Stimulated activated naive CD8-positive, alpha-beta T cell treated with anti-CD3 and anti-CD28 coated beads, Interleukin-15, Interleukin-2, amounts not matched to agents 100 ng/mL and 50 ng/mL, for 24 hours (primary cell): ENCODE data around the gene ANKS1B.
"Not testable (repeated sequence)": the region's sequence is repeated elsewhere in the genome, so short reads cannot be mapped to it uniquely, and the experiment has no call there.

ENCODE experiments used
- H3K27ac Mint-ChIP-seq: one replicate; pipeline ENCODE4 v1.8.0; 2021; ENCODE audit warnings: mild to moderate bottlenecking, mixed read lengths
- H3K27me3 Mint-ChIP-seq: one replicate; pipeline ENCODE4 v1.8.0; 2021; ENCODE audit warnings: mixed read lengths
- H3K36me3 Mint-ChIP-seq: one replicate; pipeline ENCODE4 v1.8.0; 2021; ENCODE audit warnings: low read depth, mixed read lengths
- H3K4me1 Mint-ChIP-seq: one replicate; pipeline ENCODE4 v1.8.0; 2021; ENCODE audit warnings: low read depth, mixed read lengths
- H3K4me3 Mint-ChIP-seq: one replicate; pipeline ENCODE4 v1.8.0; 2021; ENCODE audit warnings: mild to moderate bottlenecking, mixed read lengths
- H3K9me3 Mint-ChIP-seq: one replicate; pipeline ENCODE4 v1.8.0; 2021; ENCODE audit warnings: mixed read lengths

ANKS1B gene

DNA sequence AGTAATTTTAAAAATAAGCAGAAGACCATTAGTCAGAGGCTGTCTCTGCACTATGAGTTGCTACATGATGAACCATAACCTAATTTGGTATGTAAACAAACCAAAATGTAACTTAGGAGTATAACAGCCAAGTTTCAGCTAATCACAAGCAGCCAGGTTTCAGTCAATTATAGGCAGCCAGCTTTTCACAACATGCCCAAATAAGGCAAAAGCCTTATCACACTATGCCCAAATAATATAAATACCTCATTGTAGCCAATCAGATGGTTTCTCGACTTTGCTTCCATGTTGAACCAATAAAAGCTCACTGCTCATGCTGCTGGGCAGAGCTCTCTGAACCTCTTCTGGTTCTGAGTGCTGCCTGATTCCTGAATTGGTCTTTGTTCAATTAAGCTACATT is 298.6 kb downstream of the ANKS1B start:
- H3K4me3 Mint-ChIP-seq, result no peak overlapping the region
- H3K27me3 Mint-ChIP-seq, result no peaks in the 10 kb centered on the region
- H3K9me3 Mint-ChIP-seq, result peaks cover 26% of the 10 kb centered on the region
- H3K27ac Mint-ChIP-seq, result no peak overlapping the region
- H3K36me3 Mint-ChIP-seq, result no peaks in the 10 kb centered on the region
- H3K4me1 Mint-ChIP-seq, result no peaks in the 10 kb centered on the region

GRCh38 chr12:99680276-99680675 is 304.5 kb downstream of the ANKS1B start:
- no peaks in the 10 kb centered on the region for H3K27me3 Mint-ChIP-seq
- H3K4me3 Mint-ChIP-seq, result no peak overlapping the region
- H3K36me3 Mint-ChIP-seq, result no peaks in the 10 kb centered on the region
- H3K9me3 Mint-ChIP-seq, result peaks cover 9% of the 10 kb centered on the region
- no peaks in the 10 kb centered on the region for H3K4me1 Mint-ChIP-seq
- no peak overlapping the region for H3K27ac Mint-ChIP-seq

DNA sequence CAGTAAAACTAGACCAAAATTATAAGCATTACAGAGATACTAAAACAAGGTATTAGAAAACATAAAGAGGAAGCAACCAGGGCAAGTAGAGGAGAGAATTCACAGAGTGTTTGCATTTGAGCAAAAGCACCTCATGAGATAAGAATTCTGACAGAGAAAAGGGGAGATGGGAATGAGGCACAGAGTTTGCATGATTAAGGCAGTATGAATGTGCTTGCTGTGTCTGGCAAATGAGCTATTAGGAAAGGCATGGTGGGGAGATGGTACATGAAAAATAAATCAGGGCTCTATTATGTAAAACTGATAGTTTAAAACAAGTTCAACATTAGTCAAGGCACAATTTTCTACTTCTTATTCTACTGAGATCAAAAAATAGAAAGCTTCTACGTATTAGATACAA is 314.1 kb downstream of the ANKS1B start:
- Mint-ChIP-seq H3K4me1 (no peaks in the 10 kb centered on the region), H3K27me3 (no peaks in the 10 kb centered on the region)

DNA sequence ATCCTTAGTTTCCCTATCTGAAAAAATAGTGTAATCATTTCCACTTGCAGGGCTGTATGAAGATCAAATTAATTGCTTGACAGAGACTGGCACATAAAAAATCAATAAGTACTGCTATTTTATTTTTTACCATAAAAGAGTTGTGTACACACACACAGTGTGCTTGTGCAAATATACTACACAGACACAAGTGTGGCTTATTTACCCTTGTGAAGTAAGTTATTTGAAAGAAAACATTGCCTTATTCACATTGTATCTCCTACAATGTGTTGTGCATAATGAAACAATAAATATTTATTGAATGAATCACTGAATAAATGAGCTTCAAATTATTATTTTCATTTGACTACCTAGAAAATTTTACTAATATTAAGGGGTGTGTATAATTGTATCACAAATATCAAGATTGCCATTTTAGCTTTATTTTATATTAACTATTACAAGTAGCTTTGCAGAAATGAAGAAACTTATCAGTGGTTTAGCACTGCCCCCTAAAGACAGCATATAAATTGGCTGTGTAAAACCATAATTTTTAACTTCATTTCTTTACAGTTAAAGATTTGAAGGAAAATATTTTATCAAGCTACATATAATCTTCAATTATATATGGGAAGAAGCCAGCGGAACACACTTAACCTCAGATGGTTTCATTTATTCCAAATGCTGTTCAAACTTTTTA is 325.9 kb downstream of the ANKS1B start:
- Mint-ChIP-seq H3K4me1 (no peaks in the 10 kb centered on the region), H3K27ac (no peak overlapping the region), H3K4me3 (no peak overlapping the region), H3K9me3 (no peaks in the 10 kb centered on the region), H3K36me3 (no peaks in the 10 kb centered on the region), H3K27me3 (no peaks in the 10 kb centered on the region)

More for the DNA sequence above, 314.1 kb downstream of the ANKS1B start:
- Mint-ChIP-seq H3K9me3 (no peaks in the 10 kb centered on the region), H3K36me3 (no peaks in the 10 kb centered on the region), H3K27ac (no peak overlapping the region), H3K4me3 (no peak overlapping the region)

- Mint-ChIP-seq H3K27me3 (no peaks in the 10 kb centered on the region), H3K9me3 (no peaks in the 10 kb centered on the region), H3K4me1 (no peaks in the 10 kb centered on the region), H3K4me3 (no peak overlapping the region), H3K27ac (no peak overlapping the region), H3K36me3 (no peaks in the 10 kb centered on the region)
Observed at GRCh38 chr12:99649551-99649950, 335.2 kb downstream of the ANKS1B start.

DNA sequence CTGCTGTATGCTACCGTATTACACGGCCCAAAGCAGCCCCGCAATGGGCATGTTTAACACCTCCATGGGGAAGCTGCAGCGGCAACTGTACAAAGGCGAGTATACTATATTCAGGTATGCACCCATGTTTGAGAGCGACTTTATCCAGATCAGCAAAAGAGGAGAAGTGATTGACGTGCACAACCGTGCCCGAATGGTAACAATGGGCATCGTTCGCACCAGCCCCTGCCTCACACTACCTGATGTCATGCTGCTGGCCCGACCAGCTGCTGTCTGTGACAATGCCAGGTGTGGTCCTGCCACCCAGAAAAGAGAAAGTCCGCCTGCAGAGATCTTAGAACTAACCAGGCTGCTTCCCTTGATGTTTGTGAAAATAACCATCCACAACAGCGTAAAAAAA is 336.6 kb downstream of the ANKS1B start:
- Mint-ChIP-seq H3K9me3 (no peaks in the 10 kb centered on the region), H3K36me3 (no peaks in the 10 kb centered on the region), H3K27me3 (no peaks in the 10 kb centered on the region), H3K4me1 (no peaks in the 10 kb centered on the region), H3K4me3 (no peak overlapping the region), H3K27ac (no peak overlapping the region)

DNA sequence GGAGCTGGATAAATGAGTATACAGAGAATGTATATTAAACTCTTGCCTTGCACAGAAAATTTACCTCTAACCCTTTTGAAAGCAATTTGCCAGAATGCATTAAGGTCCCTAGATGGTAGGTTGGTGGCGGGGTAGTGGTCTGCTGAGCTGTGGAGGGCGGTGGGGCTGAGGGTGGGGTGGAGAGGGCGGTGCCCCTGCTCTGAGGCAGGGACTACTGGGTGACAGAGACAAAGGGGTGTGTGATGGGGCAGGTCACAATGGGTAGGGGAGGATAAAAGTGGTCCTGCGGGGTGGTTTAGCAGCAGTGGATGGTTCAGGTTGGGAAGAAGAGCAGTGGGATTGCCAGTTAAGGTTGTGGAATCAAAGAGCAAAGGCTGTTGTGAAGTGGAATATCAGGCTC is 337.3 kb downstream of the ANKS1B start, which contains the start of gene GARIN6:
GARIN6 (plus strand) TSS at position 301 of the 400 bp plus-strand sequence. CDS start 422 bp downstream, outside the sequence.
- H3K4me1 Mint-ChIP-seq, result no peaks in the 10 kb centered on the region
- H3K27ac Mint-ChIP-seq, result no peak within 1 kb of the TSS
- no peaks in the 10 kb centered on the region for H3K27me3 Mint-ChIP-seq
- no peaks in the 10 kb centered on the region for H3K9me3 Mint-ChIP-seq
- H3K4me3 Mint-ChIP-seq, result no peak within 1 kb of the TSS
- no peaks in the 10 kb centered on the region for H3K36me3 Mint-ChIP-seq

DNA sequence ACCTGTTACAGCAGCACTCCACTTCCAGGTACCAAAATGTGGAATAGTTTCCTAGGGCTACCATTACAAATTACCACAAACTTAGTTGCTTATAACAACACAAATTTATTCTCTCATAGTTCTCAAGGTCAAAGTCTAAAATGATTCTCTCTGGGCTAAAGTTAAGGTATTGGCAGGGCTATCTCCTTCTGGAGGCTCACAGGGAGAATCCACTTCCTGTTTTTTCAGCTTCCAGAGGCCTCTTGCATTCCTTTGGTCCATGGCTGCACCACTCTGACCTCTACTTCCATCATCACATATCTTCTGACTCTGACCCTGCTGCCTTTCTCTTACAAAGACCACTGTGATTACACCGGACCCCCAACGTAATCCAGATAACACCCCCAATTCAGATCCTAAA is 340.1 kb downstream of the ANKS1B start:
- no peak overlapping the region for H3K4me3 Mint-ChIP-seq
- no peak overlapping the region for H3K27ac Mint-ChIP-seq
- H3K4me1 Mint-ChIP-seq, result no peaks in the 10 kb centered on the region
- no peaks in the 10 kb centered on the region for H3K36me3 Mint-ChIP-seq
- H3K27me3 Mint-ChIP-seq, result no peaks in the 10 kb centered on the region
- H3K9me3 Mint-ChIP-seq, result no peaks in the 10 kb centered on the region

DNA sequence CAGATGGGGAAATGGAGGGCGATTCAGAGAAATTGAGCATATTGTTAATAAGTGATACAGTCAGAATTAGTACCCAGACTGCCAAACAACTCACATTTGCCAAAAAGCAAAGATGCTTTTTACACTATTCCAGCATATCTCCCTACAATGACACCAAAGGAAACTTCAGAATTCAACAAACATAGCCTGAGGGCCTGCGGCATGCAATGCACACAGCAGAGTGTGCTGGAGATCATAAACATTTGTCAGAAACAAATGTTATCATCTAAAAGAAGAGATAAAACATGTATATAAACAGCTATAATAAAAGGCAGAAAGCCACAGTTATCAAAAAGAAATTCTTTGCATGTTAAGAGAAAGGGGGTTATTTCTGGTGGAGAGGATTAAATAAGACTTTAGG is 357.3 kb downstream of the ANKS1B start:
- Mint-ChIP-seq H3K9me3 (no peaks in the 10 kb centered on the region), H3K4me3 (no peak overlapping the region), H3K27me3 (no peaks in the 10 kb centered on the region), H3K4me1 (no peaks in the 10 kb centered on the region), H3K27ac (no peak overlapping the region), H3K36me3 (no peaks in the 10 kb centered on the region)

DNA sequence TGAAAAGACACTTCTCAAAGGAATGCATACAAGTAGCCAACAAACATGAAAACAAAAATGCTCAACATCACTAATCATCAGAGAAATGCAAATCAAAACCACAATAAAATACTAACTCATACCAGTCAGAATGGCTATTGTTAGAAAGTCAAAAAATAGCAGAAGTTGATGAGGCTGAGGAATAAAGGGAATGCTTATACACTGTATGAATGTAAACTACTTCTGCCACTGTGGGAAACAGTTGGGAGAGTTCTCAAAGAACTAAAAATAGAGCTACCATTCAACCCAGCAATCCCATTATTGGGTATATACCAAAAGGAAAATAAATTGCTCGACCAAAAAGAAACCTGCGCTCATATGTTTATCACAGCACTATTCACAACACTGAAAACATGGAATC is 360.1 kb downstream of the ANKS1B start:
- not testable (repeated sequence) for H3K27ac Mint-ChIP-seq, H3K36me3 Mint-ChIP-seq, H3K4me3 Mint-ChIP-seq, H3K4me1 Mint-ChIP-seq, H3K27me3 Mint-ChIP-seq
- peaks cover 12% of the 10 kb centered on the region for H3K9me3 Mint-ChIP-seq

- no peaks in the 10 kb centered on the region for H3K36me3 Mint-ChIP-seq
- H3K4me3 Mint-ChIP-seq, result no peak overlapping the region
- H3K27ac Mint-ChIP-seq, result no peak overlapping the region
Observed at GRCh38 chr12:99620159-99620479, 364.6 kb downstream of the ANKS1B start.

GRCh38 chr12:99619389-99620158 is 365.2 kb downstream of the ANKS1B start:
- peaks cover 12% of the 10 kb centered on the region for H3K9me3 Mint-ChIP-seq

More at GRCh38 chr12:99620159-99620479, 364.6 kb downstream of the ANKS1B start:
- no peaks in the 10 kb centered on the region for H3K4me1 Mint-ChIP-seq
- H3K9me3 Mint-ChIP-seq, result peaks cover 12% of the 10 kb centered on the region
- no peaks in the 10 kb centered on the region for H3K27me3 Mint-ChIP-seq

GRCh38 chr12:99618657-99619056 is 366.1 kb downstream of the ANKS1B start:
- Mint-ChIP-seq H3K27ac (no peak overlapping the region), H3K9me3 (peaks cover 12% of the 10 kb centered on the region), H3K27me3 (no peaks in the 10 kb centered on the region), H3K4me3 (no peak overlapping the region), H3K4me1 (no peaks in the 10 kb centered on the region), H3K36me3 (no peaks in the 10 kb centered on the region)

More at GRCh38 chr12:99619389-99620158, 365.2 kb downstream of the ANKS1B start:
- Mint-ChIP-seq H3K4me3 (no peak overlapping the region), H3K27ac (no peak overlapping the region), H3K27me3 (no peaks in the 10 kb centered on the region), H3K4me1 (no peaks in the 10 kb centered on the region), H3K36me3 (no peaks in the 10 kb centered on the region)

DNA sequence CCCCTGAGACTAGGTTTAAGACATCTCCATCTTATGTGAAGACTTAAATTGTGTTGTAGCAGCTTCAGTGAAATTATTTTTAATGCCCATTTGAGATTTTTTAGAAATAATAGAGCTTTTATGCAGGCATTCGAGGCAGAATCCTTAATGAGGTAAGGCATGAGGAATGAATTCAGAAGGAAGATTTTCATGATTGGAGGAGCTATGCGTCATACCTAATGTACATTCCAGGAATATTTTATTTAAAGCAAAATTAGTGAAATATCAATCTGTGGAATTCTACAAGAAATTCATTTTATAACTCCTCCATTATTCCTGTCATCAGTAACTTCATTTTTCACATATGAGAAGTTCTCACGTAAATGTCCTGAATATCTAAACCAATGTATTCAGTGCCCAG is 373.1 kb downstream of the ANKS1B start:
- H3K27ac Mint-ChIP-seq, result no peak overlapping the region
- H3K4me3 Mint-ChIP-seq, result no peak overlapping the region
- no peaks in the 10 kb centered on the region for H3K27me3 Mint-ChIP-seq
- no peaks in the 10 kb centered on the region for H3K36me3 Mint-ChIP-seq
- peaks cover 3% of the 10 kb centered on the region for H3K9me3 Mint-ChIP-seq
- H3K4me1 Mint-ChIP-seq, result no peaks in the 10 kb centered on the region

- Mint-ChIP-seq H3K4me3 (no peak overlapping the region), H3K27me3 (no peaks in the 10 kb centered on the region), H3K9me3 (peaks cover 3% of the 10 kb centered on the region), H3K4me1 (no peaks in the 10 kb centered on the region), H3K27ac (no peak overlapping the region), H3K36me3 (no peaks in the 10 kb centered on the region)
Observed at GRCh38 chr12:99611117-99611516, 373.6 kb downstream of the ANKS1B start.
